Inferior parietal cortex (tissue), 1 donor: ENCODE measurements around the gene OR7G1.
"Not testable (repeated sequence)": the region's sequence is repeated elsewhere in the genome, so short reads cannot be mapped to it uniquely, and the experiment has no call there.

ENCODE experiments used
- DNase-seq: peaks from one replicate; pipeline ENCODE4 v3.0.0-alpha.2; 2016; ENCODE audit errors: extremely low spot score

Gene OR7G1

DNA sequence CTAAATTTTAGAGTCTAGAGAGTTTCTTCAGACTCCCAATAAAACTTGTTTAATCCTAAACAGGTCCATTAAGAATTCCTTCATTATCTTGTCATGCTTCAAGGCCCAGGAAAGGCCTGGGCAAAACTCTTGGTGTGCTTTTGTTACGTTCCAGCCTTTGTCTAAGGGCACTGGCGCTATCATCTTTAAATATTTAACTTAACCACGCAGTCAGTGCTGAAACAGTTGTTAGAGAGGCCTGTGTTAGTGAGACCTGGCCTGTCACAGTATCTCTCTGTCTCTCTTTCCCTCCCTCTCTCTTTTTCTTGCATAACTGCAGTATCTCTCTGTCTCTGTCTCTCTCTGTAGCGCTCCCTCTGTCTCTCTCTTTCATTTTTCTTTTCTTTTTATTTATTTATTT is 36.9 kb downstream of the OR7G1 start:
- DNase-seq, result no peak

DNA sequence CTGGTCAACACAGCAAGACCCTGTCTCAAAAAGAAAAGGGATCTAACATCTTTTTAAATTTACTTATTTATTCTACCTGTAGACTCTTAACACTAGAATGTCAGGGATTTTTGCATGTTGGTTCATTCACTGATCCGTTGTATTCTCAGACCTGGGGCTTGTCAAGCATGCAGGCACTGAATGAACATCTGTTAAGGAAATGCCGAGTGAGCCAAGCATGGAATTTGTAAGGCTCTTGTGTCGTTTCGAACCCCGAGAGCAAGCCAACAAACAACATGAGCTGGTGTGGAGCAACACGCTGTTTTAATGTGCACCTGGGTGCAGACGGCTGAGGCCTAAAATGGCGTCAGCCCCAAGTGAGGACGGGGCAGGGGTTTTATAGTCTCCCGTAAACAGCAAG is 38.7 kb downstream of the OR7G1 start:
- DNase-seq, result no peak

DNA sequence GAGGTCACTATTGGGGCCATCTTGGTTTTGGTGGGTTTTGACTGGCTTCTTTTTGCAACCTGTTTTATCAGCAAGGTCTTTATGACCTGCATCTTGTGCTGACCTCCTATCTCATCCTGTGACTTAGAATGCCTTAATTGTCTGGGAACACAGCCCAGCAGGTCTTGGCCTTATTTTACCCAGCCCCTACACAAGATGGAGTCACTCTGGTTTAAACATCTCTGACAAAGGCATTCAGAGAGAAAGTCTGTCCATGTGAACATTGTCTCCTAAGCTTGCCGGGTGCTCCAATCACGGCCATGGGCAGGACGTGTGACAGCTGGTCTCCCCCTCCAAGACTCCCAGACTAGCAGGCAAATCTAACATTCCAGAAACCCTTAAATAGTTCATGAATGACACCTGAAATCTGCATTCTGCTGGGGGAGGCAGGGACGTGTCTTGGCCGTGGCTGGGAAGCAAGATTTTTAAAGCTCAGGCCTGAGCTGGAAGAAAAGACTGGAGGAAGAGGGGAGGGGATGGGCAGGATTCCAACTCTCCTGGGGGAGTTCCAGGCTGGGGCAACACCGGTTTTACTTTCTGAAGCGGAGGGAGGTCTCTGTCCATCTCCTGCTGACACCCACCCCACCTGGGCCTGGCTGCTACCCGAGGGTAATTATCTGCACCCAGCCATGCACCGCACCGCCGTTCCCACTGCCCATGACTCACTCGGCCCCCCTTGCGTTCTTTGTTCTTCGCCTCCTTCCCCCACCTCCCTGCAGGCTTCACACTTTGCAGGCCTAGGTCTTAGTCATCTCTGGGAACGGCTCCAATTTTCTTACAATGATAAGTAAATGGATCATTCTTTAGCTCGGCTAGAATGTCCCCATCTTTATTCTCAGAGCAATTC is 40.3 kb downstream of the OR7G1 start:
- DNase-seq, result peak; percentile 76

DNA sequence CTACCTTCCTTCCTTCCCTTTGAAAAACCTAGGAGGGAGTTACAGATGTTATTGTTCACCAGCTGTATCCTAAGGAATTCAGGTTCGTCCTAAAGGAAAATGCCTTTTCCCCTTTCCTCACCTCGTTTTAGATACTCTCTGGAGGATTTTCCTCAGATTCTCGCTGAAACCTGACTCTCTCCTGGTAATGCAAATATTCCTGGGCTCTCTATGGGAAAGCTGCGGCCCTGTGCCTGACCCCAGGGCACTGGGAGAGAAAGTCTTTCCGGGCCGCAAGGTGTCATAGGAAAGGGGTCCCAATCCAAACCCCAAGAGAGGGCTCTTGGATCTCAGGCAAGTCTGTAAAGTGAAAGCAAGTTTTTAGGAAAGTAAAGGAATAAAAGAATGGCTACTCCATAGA is 41.8 kb downstream of the OR7G1 start:
- DNase-seq, result no peak

DNA sequence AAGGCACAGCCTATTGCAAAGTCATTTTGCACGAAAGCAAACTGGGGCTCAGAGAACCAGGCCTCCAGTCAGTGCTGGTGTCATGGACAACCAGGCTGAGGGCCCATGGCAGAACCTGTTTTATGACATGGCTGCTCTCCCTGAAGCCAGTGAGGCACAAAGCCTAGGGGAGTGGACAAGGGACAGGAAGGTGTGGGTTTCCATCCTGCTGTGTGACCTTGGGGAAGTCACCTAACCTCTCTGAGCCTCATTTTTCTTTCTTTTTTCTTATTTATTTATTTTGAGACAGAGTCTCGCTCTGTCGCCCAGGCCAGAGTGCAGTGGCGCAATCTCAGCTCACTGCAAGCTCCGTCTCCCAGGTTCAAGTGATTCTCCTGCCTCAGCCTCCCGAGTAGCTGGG is 43.8 kb downstream of the OR7G1 start:
- not testable (repeated sequence) for DNase-seq

DNA sequence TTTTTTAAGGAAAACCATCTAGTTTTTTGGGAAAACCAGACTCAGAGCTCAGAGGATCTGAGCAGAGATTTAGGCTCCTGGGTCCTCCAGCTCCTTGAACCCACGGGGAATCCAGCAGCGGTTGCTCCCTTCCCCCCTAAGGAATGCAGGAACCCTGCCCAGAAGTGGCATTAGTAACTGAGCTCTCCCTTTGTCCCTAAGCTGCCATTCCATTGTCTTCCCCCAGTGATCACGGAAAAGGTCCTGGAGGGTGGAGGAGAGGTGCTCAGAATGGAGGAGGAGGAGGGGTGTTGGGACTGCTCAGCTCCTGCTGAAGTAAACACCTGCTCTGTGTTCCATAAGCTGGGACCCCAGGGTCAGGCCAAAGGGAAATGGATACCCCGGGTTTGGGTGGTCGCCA is 45.5 kb downstream of the OR7G1 start:
- no peak for DNase-seq

DNA sequence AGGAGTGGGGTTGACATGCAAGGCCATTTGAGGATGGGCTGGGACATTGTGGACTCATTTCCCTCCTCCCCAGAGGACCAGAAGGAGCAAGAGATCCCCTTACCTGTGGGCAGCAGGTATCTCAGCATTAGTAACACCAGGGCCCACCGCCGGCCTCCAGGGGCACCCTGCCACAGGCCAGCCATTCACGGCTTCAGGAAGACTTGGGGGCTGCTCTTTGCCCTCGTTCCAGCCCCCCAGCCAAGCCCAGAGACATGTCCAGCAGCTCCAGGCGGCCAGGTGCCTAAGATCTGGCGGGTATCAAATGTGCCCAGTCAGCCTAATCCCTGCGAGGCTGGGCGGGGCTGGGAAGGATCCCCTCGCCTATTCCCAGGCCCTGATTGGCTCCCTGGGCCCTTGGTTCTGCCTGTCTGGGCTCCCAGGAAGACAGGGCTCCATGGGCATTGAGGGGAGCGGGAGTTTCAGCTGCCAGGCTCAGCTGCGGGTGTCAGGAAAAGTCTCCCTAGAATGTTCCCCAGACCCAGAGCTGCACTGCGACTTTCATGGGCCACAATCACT is 50.0 kb downstream of the OR7G1 start:
- DNase-seq, result no peak
